Stimulated activated CD4-positive, alpha-beta T cell treated with anti-CD3 and anti-CD28 coated beads, Interleukin-1b, Interleukin-23, amount 100 ng/mL, for 24 hours (primary cell): Measurements from ENCODE around the gene NOL8.
A peak's percentile ranks its signal among the peaks of the same experiment; 100 is the strongest.

Experiments used
- DNase-seq, 4 experiments: peaks; one replicate each; pipeline ENCODE4 v3.0.0-alpha.2; 2020; ENCODE audit warnings: low read depth in 4 of 4, low spot score in 1 of 4

NOL8 gene

DNA sequence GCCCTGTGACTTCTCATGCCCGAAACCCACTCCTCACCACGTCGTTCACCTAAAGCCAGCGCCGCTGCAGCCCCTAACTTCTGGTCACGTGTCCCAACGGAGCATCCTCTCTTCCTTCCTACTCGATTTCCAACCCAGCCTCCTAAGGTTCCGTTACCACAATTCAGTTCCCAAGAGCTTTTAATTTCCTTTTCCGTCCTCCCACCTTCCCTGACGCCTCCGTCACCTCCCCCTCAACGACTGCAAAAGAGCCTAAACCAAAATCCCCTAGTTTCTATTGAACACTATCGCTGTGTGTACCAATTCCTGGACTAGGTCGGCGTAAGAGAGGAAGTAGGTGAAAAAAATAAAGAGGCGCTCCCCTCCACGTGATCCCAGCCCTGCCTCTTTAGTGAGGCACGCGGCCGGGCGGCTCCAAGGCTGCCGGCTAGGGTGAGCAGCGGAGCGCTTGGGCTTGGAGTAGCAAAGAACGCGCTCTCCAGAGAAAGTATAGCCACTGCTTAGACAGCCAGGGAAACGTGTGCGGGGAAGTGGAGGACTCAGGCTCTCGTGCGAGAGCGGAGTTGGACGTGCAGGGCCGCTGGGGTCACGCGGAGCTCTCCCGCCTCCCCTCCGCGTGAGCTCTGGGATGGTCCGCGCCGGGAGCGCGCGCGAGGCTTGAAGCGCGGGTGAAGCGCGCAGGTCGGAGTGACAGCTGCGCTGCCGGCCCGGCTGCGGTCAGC is at the start of gene NOL8, which contains the start of gene CENPP:
Gene NOL8 (minus strand): TSS at position 82 of the 722 bp plus-strand sequence. CDS start 1,189 bp downstream, outside the sequence.
Gene CENPP (plus strand): TSS at position 685 of the 722 bp plus-strand sequence.
- peak; percentile 59 to 72 (median 72) for DNase-seq

- no peak for DNase-seq
Observed at GRCh38 chr9:92373167-92373566, 48.0 kb upstream of the NOL8 start.

DNA sequence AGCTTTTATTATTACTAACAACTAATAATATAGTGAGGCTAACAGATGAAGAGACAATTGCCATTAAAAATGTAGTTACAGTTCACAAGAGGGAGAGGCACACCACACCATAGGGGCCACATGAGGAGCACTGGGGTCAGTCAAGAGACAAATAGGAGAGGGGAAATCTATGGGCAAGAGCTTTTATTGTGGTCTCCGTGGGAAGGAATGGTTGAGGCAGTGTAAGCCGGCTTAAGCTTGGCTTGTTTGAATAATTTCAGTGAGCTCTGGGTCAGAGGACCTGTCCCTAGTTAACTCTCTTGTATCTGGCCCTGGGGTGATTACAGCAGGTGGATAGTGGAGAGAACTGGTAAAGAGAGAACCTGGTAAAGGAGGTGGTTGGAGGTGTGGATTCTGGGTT is 43.9 kb upstream of the NOL8 start:
- DNase-seq: no peak

GRCh38 chr9:92360083-92360482 is 34.9 kb upstream of the NOL8 start:
- no peak for DNase-seq

DNA sequence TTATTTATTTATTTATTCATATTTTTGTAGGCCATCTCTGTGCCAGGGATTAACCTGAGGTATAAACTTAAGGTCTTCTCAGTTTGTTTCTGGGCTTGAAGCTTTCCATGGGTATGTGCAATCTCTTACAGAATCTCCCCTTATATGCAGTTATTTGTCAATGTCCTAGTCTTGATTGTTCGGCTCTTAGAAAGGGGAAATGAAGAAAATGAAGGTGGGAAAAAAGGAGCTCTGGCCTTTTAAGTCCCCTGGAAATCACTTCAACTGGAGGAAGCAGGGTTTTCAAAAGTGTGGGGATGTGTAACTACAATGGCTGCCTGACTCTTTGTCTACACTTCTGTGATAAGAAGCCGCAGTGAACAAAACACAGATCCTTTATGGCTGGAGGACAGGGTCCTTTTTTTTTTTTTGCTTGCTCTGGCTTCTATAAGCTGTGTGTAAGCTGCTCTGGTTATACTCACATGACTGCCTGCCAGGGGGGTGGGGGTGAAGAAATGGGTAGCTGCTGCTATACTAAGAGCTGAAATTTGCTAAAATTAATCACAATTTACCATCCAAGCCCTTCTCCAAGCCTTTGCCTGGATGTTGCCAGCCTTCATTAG is 34.3 kb upstream of the NOL8 start:
- DNase-seq: no peak

DNA sequence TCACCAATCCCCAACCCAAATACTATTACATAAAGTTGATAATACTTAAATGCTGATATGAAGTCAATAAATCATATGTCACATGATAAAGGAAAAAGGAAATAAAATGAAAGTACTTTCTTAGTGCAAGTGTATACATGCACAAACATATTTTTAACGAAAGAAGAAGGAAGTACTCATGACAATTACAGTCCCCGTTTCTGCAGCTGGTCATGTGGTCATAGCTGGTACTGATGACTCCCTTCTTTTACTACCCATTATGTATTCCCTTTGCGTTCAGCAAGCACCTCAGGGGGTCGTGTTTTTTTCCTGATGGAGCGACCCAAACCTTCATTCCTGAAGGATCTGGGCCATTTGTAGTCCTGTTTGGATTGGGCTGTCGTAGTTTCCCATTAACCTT is 27.9 kb upstream of the NOL8 start:
- DNase-seq: no peak

DNA sequence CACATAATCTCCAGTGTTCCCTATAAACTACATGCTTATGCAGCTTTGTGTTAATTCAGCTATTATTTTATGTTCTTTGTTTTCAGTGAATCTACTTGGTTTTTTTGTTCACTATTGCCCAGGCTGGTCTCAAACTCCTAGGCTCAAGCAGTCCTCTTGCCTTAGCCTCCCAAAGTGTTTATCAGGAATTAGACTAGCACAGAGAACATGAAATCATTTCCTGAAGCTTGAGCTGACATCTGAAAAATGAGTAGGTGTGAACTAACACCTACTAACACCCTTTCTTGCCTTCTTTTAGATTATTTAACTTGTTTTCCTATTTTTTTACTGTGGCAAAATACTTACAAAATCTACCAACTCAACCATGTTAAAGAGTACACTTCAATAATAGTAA is 25.6 kb upstream of the NOL8 start:
- no peak for DNase-seq

DNA sequence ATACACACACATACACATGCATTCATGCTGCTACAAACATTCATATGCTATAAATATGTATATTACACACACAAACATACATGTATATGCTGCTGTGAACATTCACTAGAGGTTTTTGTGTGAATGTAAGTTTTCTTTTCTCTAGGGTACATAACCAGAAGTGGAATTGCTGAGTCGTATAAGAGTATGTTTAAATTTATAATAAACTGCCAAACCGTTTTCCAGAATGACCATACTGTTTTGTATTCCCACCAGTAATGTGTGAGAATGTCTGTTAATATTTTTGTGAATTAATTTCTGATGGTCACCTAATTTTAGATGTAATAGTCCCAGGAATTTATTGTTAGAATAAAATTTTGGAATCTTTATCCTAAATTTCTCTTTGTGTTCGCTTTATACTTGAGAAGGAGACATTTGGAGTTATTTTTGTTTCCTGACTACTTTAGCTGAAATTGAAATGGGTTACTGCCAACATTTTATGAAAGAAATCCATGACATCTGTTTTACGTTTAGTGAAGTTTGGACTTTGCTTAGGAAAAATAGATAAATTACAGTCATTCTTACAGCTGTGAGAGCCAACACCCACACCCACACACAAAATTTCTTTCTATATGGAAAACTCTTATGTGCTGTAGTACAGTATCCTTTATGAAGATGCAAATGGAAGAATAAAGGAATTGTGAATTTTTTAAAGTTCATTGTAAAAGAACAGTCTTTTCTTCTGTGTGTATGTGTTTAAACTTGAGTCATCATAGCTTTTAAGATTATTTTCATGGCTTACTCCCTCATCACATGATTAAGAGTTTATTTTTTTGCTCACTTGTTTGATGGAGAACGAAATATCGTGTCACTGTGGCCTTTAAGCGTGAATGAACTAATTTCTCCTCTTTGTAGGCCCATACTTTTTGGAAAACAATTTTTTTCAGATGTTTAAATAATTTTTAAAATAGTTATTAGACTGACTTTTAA is 24.9 kb upstream of the NOL8 start:
- no peak for DNase-seq

- DNase-seq: no peak
Observed at GRCh38 chr9:92345582-92345981, 20.4 kb upstream of the NOL8 start.

- DNase-seq: no peak
Observed at GRCh38 chr9:92342825-92343488, 17.8 kb upstream of the NOL8 start.

DNA sequence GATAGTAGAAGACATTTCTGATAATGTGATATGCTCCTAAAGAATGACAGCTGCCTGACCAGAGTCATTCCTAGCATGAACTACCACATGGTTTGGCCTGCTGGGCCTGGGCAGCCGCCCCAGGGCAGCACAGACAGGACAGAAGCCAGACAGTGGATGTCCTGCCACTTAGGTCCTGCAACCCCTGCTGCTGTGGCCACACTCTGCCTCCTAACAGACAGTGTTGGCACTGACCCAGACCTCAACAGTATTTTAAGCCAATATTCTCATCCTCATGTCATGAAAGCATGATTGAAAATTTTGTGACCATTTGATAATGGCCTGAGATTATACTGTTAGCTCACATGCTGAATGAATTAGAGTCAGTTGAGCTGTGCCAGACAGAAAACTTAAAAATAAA is 16.4 kb upstream of the NOL8 start:
- DNase-seq: no peak

- no peak for DNase-seq
Observed at GRCh38 chr9:92333282-92333634, 8.1 kb upstream of the NOL8 start.

DNA sequence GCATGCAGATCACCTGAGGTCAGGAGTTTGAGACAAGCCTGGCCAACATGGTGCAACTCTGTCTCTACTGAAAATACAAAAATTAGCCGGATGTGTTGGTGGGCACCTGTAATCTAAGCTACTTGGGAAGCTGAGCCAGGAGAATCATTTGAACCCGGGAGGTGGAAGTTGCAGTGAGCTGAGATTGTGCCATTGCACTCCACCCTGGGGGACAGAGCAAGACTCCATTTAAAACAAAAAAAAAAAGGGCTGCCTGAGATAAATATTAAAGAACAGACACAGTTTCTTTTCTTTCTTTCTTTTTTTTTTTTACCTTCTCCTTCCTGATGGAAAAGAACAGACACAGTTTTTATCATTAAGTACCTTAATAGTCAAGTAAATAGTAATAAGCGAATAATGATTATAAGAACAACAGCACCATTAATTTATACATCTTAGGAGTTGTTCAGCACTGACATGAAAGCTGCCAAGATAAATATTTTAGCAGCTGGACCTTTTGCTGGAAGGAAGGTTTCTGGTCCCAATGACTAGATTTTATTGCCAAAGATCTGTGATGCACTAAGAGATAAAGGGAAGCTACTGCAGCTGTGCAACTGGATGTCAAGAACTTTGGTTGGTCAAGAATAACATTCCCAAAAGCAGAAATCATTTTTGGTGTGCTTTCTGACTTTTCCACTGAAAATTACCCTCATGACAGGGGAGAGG is 7.6 kb upstream of the NOL8 start:
- no peak for DNase-seq

- DNase-seq: no peak
Observed at GRCh38 chr9:92328225-92328624, 3.1 kb upstream of the NOL8 start.

DNA sequence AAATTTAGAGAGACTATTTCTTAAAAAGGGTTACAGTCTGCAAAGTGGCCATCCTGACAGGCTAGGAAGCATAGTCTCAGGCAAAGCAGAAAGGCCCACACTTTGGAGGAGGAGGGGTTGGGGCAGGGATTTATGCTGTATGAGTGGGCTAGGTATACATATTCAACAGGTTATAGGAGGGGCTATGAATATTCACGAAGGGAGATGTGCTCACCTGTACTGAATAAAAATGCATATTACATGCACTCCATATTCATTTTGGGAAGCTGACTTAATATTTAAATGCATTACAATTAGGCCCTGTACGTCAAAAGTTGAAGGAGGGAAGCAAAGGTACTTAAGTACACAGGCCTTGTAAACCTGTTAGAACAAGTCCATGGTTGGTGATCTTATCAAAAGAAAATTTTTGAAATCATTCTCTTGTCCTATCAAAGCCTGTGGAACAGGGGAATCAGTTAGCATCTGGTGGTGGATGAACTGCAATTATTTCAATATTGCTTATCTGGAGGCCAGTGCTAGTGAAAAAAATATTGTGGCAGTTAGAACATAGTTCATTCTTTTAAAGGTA is 2.2 kb upstream of the NOL8 start:
- DNase-seq: no peak

DNA sequence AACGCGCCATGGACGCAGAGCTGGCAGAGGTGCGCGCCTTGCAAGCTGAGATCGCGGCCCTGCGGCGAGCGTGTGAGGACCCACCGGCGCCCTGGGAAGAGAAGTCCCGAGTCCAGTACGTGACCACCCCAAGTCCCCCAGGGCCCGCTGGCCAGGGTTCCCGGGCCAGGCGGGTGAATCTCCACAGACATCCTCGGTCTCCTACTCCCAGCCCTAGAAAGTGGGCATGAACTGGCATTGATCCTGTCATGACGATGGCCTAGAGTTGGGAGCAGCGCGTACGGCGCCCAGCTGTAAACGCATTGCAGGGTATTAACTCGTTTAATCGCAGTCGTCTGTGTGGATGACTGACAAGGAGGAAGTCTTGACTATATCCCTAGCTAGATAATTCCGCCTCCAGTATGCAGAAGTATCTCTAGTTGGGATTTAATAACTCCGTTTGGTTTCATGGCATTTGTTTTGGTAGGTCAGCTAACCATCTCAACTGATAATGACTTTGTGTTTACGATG is 896 bp upstream of the NOL8 start:
- DNase-seq: peak in 1 of 4 experiments; percentile 6

DNA sequence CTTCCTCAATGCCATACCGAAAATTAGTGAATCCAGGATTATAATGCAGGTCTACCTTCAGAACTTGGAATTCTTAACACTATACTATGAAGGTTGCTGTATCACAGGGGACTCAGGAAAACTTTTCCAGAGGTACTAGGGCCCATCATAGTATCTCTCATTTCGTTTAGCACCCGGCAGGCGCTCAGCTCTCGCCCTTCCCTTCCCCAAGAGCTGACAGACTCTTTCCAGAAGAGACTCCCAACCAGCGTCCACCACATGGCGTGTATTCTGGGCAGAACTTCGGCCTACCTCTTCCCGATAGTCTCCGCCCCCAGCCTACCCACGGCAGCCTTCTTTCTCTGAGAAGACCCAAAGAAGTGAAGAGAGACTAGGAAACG is 271 bp downstream of the NOL8 start:
- no peak for DNase-seq

- DNase-seq: no peak
Observed at GRCh38 chr9:92324431-92324830, 719 bp downstream of the NOL8 start.

DNA sequence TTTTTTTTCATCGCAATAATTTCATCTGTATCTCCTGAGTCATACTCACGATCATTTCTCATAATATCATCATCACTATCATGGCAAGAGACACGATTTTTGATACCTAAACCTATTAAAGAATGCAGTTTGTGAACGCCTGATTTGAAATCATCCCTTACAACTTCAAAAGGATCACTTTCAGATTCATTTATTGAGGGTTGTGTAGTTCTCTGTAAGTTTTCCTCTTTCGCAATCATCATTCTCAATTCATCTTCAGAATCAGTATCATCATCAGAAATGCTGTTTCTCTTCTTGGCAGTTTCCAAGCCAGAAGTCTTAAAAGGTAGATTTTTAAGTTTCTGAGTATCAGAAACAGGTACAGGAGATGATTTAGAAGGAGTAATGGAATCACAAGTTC is 9.7 kb downstream of the NOL8 start:
- no peak for DNase-seq

DNA sequence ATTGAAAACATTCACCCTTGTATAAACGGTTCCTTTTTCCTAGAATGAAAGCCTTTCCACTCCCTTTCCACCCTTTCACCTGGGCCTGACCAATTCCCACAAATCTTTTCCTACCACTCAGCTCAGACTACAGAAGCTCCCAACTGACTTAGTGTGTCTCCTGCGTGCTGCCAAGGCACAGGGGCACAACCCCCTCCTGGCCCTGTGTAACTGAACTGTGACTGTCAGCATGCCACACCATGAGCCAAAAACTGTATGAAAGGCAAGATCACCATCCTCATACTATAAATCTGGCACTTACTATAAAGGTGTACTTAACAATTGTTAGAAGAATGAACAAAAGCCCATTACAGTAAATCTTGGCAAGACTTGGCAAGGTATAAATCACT is 11.5 kb downstream of the NOL8 start:
- no peak for DNase-seq
